Thyroid gland (tissue), 4 donors: ENCODE results near the gene BANK1.

Source experiments
- POLR2A ChIP-seq, 2 donors: fragments of 450-650 bp; IDR thresholded peaks; one replicate each; pipeline ENCODE4 v1.6.1; 2017; ENCODE audit warnings: antibody characterized with exemption in 2 of 2, mild to moderate bottlenecking in 2 of 2, moderate library complexity in 1 of 2
- TF ChIP-seq, protein P1 (sequence below), 6 experiments: fragments of 200-600 bp in 3 of 6; fragments of 450-650 bp in 3 of 6; sonication (generic) in 3 of 6; IDR thresholded peaks; one replicate each; pipeline ENCODE4 v1.5.1; 2016 to 2019; ENCODE audit warnings: antibody characterized with exemption in 6 of 6, mild to moderate bottlenecking in 2 of 6, inconsistent platforms in 1 of 6, moderate library complexity in 1 of 6

GRCh38 chr4:102105983-102106382 lies 315.5 kb downstream of the BANK1 start:
- TF ChIP-seq, protein P1, sequence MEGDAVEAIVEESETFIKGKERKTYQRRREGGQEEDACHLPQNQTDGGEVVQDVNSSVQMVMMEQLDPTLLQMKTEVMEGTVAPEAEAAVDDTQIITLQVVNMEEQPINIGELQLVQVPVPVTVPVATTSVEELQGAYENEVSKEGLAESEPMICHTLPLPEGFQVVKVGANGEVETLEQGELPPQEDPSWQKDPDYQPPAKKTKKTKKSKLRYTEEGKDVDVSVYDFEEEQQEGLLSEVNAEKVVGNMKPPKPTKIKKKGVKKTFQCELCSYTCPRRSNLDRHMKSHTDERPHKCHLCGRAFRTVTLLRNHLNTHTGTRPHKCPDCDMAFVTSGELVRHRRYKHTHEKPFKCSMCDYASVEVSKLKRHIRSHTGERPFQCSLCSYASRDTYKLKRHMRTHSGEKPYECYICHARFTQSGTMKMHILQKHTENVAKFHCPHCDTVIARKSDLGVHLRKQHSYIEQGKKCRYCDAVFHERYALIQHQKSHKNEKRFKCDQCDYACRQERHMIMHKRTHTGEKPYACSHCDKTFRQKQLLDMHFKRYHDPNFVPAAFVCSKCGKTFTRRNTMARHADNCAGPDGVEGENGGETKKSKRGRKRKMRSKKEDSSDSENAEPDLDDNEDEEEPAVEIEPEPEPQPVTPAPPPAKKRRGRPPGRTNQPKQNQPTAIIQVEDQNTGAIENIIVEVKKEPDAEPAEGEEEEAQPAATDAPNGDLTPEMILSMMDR (IDR thresholded peaks at IDR 0.05) = no peak
- no peak for TF ChIP-seq POLR2A (IDR thresholded peaks at IDR 0.05)
